K562 treated with DMSO at 1 percent for 12 hours (cell line): ENCODE data around the gene STX12. TPM values are rescaled to one million over a fixed set of nuclear protein-coding genes. Genes with fewer than 3 reads are reported as not detected.

Experiments used
- total RNA-seq: library from RNA; unstranded; fragments of 300-600 nt; gene quantifications from 2 replicates; pipeline ENCODE4 v1.2.3, GENCODE V29; 2022; ENCODE audit not compliant: insufficient read depth

The STX12 gene
- 20.4 and 44.0 TPM in 2 replicates for total RNA-seq

GRCh38 chr1:27772932-27773825 lies at the start of gene STX12:
TSS of gene STX12 (plus strand) at chr1:27773219. CDS start at chr1:27773308, 89 bp downstream.

GRCh38 chr1:27725374-27726172 lies 47.4 kb upstream of the STX12 start, which contains the start of gene FAM76A:
TSS of gene FAM76A (plus strand) at chr1:27725961. CDS start at chr1:27726081, 120 bp downstream.

GRCh38 chr1:27830621-27831440 lies 57.8 kb downstream of the STX12 start, which contains the start of gene PPP1R8:
TSS of gene PPP1R8 (plus strand) at chr1:27830782. CDS start at chr1:27830836, 54 bp downstream.

GRCh38 chr1:27872059-27872801 lies 99.2 kb downstream of the STX12 start, which contains the start of gene THEMIS2:
TSS of gene THEMIS2 (plus strand) at chr1:27872544. CDS start at chr1:27872572, 28 bp downstream.

Other genes starting within 250 kb of the STX12 start
- 13.4 and 23.6 TPM in 2 replicates for gene AHDC1, start 169.1 kb upstream of the STX12 start, total RNA-seq
- not detected in 2 replicates for gene FGR, start 138.0 kb upstream of the STX12 start, total RNA-seq
- gene IFI6, start 101.0 kb upstream of the STX12 start, total RNA-seq = 39.8 and 41.9 TPM in 2 replicates
- 4.2 and 6.7 TPM in 2 replicates for gene FAM76A, start 47.3 kb upstream of the STX12 start, total RNA-seq
- 24.1 and 61.2 TPM in 2 replicates for gene PPP1R8, start 57.6 kb downstream of the STX12 start, total RNA-seq
- 11.1 and 14.5 TPM in 2 replicates for gene THEMIS2, start 99.3 kb downstream of the STX12 start, total RNA-seq
- gene RPA2, start 141.4 kb downstream of the STX12 start, total RNA-seq = 95.5 and 121 TPM in 2 replicates
- gene SMPDL3B, start 161.8 kb downstream of the STX12 start, total RNA-seq = 0.92 and 1.0 TPM in 2 replicates
- gene XKR8, start 186.8 kb downstream of the STX12 start, total RNA-seq = 4.2 and 5.4 TPM in 2 replicates